ENCODE data around the gene COPS2.

GRCh38 chr15:49196856-49197255, 41.5 kb upstream of the COPS2 start:
- TF ChIP-seq CTCF (IDR thresholded peaks at IDR 0.05) (no peak), POLR2A (IDR thresholded peaks at IDR 0.05) (no peak)

Measured in esophagus squamous epithelium (tissue), 4 donors.